UCSD-AML1 (cell line): ENCODE measurements around the gene MUC5B.

Experiments used
- DNase-seq: peaks from one replicate; lab custom pipeline; 2025; ENCODE audit not compliant: unreplicated experiment; lab: John Stamatoyannopoulos, UW

The MUC5B gene

DNA sequence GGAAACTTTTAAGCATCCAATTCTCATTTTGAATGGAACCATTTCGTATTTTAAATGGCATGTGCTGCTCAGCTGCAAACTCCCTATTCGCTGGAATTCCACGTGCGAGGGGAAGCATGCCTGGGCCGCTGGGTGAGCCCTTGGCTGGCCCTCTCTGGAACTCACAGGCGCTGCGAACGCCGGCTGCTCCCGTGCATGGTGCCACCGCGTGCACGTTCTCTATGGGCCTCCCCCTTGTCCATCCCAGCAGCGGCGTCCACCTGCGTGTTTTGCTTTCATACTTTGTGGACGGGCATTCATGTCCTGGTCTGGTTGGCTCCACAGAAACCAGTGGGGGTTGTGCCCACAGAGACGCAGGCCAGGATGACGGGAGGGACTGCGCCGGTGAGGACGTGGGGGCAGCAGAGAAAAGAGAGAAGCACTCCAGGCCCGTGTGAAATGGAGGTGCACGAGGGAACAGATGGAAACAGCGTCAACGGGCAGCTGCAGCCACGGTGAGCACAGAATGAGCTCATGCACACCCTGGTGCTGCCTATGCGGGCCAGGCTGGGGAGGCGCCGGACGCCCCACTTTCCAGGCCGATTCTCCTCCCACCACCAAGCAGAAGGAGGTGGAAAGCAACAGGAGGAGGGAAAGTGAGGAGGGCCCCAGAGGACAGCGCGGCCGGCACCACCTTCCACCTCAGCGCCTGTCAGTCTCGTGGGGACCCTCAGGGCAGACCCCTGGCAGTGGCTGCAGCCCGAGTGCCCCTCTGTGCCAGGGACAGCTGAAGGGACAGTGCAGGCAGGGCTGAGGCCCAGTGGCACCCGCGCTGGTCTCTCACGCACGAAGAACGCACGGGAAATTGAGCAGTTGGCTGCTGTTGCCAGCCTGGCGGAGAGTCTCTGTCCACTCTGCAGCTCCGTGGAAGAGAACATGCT lies 57.5 kb downstream of the MUC5B start:
- DNase-seq = no peak

DNA sequence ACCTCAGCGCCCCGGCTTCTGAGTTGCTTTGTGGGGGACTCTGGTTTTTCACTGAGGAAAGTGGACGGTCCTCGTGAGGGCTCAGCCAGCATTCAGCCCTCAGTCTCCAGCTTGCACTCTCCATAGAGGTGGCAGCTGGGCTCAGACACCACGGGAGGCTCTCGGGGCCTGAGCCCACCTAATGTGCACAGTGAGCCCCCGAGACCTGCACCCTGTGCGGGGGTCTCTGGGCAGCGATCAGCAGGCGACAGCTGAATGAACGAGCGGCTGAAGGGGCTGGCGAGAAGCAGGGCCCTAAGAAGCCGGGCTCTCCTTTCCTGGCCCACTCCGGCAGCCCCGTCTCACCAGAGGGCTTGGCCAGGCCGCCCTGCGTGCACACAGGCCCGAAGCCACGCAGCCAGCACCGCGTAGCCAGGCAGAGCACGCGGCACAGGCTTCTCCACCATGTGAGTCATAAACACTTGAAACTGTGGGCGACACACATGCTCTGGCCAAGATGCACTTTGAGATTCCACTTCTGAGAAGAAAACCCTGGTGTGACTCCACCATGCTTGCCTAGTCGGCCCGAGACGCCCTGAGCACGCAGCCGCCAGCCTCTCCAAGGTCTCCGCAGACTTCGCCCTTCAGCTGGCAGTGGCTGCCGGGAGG lies 58.6 kb downstream of the MUC5B start:
- DNase-seq = no peak

GRCh38 chr11:1281974-1282365 lies 59.1 kb downstream of the MUC5B start:
- no peak for DNase-seq

DNA sequence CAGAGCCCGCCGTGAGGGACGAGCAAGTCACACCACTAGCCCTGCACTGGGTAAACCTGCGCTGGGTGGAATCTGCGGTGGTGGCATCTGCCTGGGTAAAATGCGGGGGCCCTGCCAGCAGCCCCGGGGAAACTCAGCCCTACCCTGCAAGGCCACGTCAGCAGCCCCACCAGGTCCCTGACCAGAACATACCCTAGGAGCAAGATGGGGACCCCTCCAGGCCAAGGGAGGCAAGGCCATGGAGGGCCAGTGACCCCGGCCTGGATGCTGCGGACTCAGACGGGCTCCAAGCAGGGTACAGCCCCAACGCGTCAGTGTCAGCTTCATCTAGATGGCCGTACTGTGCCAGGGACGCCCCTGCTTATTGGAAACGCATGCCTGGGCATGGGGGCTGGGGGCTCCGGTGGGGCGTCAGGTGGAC lies 60.2 kb downstream of the MUC5B start:
- no peak for DNase-seq

DNA sequence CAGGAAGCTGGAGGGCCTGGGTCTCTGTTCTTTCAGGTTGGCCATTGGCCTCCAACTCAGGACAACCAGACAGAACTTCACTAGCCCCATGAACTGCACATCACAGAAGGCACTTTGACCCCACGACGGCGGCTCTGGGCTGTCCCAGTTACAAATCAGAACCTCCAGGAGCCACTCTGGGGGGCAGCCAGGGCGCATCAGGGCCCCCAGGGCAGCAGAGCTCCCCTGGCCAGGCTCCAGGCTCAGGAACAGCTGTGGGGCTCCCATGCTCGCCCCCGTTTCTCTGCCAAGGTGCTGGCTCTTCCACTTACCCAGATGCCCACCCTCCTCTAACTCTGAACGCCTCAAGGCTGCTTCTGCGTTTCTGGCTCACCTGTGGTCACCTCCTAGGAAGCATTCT lies 61.0 kb downstream of the MUC5B start:
- no peak for DNase-seq

GRCh38 chr11:1285316-1285744 lies 62.5 kb downstream of the MUC5B start:
- no peak for DNase-seq

- no peak for DNase-seq
Observed at GRCh38 chr11:1285876-1286275, 63.0 kb downstream of the MUC5B start.

DNA sequence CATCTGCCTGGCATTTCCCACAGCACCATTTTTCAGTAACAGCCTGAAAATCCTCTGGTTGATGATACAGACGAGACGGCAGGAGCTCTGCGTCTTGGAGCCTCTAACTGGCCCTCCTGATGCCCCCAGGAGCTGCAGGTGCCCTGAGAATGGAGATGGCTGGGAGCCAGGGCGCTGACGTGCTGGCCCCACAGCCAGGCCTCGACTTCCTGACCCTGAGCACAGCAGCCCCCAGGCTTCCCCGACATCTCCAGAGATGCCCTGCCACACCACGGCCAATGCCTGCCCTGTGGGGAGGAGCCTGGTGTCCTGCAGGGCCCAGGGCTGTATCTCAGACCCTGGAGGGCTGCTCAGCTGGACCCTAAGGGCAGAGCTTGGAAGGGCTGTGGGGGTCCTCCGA lies 65.1 kb downstream of the MUC5B start:
- no peak for DNase-seq

DNA sequence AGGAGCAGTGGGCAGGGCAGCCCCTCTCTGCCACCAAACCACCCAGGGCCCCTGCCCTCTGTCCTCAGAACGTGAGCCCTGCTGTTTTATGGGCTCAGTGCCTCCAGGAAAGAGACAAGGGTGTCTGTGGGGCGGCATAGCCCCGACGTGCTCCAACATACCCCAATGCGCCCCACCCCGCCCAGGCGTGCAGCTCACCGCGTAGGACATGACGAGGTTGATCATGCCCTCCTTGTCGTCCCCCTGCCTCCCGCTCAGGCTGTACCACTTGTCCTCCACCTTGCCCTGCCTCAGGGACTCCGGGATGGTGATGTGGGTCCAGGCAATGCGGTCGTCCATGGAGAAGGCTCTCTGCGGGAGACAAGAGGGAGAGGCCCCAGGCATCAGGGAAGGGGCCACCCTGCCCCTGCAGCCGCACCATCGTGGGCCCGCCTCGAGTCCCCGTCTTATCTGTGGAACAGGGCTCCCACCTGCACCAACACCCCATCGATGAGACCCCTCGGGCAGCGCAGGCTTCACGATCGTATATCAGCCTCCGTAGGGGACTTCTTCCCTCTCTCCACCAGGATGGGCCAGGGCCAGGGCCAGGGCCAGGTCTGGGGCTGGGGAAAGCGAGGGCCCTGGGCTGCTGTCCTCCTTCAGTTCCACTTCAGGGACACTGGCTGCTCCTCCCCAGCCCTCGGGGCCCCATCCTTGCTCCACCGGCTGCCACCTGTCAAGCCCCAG lies 65.7 kb downstream of the MUC5B start:
- DNase-seq = no peak

- DNase-seq = no peak
Observed at GRCh38 chr11:1289211-1289935, 66.5 kb downstream of the MUC5B start.

- DNase-seq = no peak
Observed at GRCh38 chr11:1290052-1291040, 67.5 kb downstream of the MUC5B start.

- no peak for DNase-seq
Observed at GRCh38 chr11:1291295-1292017, 68.6 kb downstream of the MUC5B start.

DNA sequence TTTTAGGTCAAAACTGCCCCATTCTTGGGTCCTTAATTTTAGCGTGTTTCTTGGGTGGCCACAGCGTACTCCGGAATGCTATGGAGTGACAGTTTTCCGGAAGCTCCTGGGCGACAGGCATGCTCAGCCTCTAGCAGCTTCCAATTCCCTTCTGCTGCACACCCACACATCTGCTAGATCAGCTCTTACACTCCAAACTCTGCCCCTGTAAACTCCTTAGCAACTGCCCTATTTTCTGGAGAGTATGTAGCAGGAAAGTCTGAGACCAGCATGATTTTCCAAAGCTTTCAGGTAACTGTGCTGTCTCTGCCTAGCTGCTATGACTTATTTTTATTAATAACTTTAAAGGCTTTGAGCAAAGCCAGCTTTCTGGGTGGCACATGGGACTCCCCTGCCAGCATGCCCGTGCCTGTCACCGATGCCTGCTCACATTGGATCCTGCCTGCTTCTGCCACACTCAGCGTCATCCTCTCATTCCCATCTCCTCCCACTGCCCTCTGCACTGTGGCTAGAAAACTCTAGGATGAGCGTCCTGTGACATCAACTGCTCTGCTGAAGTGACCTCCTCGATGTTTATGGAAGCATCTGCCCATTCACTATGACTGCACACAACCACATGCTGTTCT lies 69.3 kb downstream of the MUC5B start:
- DNase-seq = no peak

GRCh38 chr11:1292644-1293618 lies 70.1 kb downstream of the MUC5B start:
- no peak for DNase-seq

DNA sequence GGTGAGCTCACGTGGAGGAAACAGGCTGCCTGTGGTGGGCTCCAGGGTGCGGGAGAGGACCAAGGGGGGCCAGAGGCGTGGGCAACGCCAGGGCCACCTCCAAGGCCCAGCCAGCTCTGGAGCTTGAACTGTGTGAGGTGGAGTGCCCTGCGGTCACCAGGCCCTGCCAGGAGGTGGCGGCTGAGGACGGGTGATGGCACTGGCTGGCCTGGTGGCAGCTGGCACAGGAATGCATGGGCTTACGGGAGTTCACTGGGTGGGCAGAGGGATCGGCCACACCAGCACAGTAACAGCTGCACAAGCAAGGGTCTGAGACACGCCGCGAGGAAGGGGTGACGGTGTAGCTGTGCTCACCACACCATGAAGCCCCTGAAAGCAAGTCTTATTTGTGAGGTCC lies 70.8 kb downstream of the MUC5B start:
- peak; percentile 46 for DNase-seq

- no peak for DNase-seq
Observed at GRCh38 chr11:1295086-1295485, 72.2 kb downstream of the MUC5B start.

DNA sequence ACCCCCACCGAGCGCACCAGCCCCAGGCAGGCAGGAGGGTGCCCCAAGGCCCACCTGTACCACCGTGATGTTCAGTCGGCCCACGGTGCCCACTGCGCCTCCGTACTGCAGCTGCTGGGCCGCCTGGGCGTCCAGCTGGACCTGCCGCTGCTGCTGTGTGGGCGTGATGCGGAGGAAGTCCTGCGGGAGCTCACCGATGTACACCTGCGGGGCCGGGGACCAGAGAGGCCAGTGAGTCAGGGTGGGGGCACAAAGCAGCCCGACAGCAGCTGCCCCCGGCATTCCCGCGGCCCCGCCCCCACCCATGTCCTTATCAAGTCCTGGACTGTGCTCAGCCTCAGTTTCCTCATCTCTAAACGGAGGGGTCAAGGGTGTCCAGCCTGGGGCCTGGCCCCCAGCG lies 72.7 kb downstream of the MUC5B start:
- no peak for DNase-seq

DNA sequence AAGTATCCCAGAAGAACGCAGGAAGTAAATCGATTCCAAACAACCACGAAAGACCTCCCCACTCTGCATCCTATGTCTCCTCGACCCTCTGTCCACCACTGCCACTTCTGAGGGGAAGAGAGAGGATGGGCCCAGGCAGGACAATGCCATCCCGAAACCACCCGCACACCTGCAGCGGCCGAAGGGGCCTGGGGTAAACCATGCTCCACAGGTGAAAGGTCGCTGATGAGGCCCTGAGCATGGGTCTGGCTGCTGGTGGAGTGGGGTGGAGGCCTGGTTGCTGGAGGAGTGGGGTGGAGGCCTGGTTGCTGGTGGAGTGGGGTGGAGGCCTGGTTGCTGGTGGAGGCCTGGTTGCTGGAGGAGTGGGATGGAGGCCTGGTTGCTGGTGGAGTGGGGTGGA lies 73.4 kb downstream of the MUC5B start:
- DNase-seq = no peak
